Testis (tissue), 3 donors: ENCODE measurements around the gene SEMA3C. TPM values are rescaled to one million over a fixed set of nuclear protein-coding genes. Genes with fewer than 3 reads are reported as not detected.

Experiments used
- DNase-seq: peaks from one replicate; pipeline ENCODE4 v3.0.0-alpha.2; 2019
- H3K27ac ChIP-seq, 2 donors: fragments of 200-600 bp; sonication (generic); one replicate each; pipeline ENCODE4 v1.5.1; 2019
- H3K27me3 ChIP-seq: fragments of 200-600 bp; sonication (generic); one replicate; pipeline ENCODE4 v1.5.1; 2019
- H3K36me3 ChIP-seq: fragments of 200-600 bp; sonication (generic); one replicate; pipeline ENCODE4 v1.5.1; 2017; ENCODE audit warnings: low read depth; ENCODE audit errors: missing control alignments
- H3K4me1 ChIP-seq: fragments of 200-600 bp; sonication (generic); one replicate; pipeline ENCODE4 v1.5.1; 2019
- H3K4me3 ChIP-seq, 2 donors: fragments of 200-600 bp; sonication (generic); one replicate each; pipeline ENCODE4 v1.5.1; 2017 to 2019
- H3K9me3 ChIP-seq: fragments of 200-600 bp; sonication (generic); one replicate; pipeline ENCODE4 v1.5.1; 2017
- POLR2A ChIP-seq: fragments of 450-650 bp; IDR thresholded peaks from one replicate; pipeline ENCODE4 v1.6.1; 2017; ENCODE audit warnings: antibody characterized with exemption, mild to moderate bottlenecking, moderate library complexity
- whole genome bisulfite sequencing, 2 donors: methylation state at CpG; one replicate each; pipeline ENCODE4 v1.1.5; 2018; 5-methylcytosine and 5-hydroxymethylcytosine counted together
- intact Hi-C: fragments of 100-400 bp; cut with DNase I; formaldehyde crosslinking; loops from one replicate; pipeline ENCODE4 v1.15.1; 2023; ENCODE audit warnings: low total_unique reads
- polyA plus RNA-seq: library from polyadenylated mRNA; stranded (reverse); fragments of 350-450 nt; fragmentation: Illumina TruSeq; extraction: RNeasy Lipid Tissue Mini Kit (QIAGEN cat#74804); gene quantifications from one replicate; pipeline ENCODE4 v1.2.3, GENCODE V29; 2014; ENCODE audit warnings: low read depth, low replicate concordance; ENCODE audit not compliant: insufficient read depth
- total RNA-seq, 2 donors: library from RNA; depleted of rRNA; stranded (reverse); fragments of >200 nt; gene quantifications; one replicate each; pipeline ENCODE4 v1.2.3, GENCODE V29; 2016
- TF ChIP-seq, protein P1 (sequence below), 3 experiments: fragments of 450-650 bp in 2 of 3; fragments of 200-600 bp in 1 of 3; sonication (generic) in 1 of 3; IDR thresholded peaks; one replicate each; pipeline ENCODE4 v1.5.1; 2016 to 2019; ENCODE audit warnings: antibody characterized with exemption in 3 of 3, mild to moderate bottlenecking in 2 of 3, moderate library complexity in 1 of 3

Gene SEMA3C
- total and polyA plus RNA-seq, 3 donors from 2014 or later: 23.1 to 113 (median 78.8) TPM

DNA sequence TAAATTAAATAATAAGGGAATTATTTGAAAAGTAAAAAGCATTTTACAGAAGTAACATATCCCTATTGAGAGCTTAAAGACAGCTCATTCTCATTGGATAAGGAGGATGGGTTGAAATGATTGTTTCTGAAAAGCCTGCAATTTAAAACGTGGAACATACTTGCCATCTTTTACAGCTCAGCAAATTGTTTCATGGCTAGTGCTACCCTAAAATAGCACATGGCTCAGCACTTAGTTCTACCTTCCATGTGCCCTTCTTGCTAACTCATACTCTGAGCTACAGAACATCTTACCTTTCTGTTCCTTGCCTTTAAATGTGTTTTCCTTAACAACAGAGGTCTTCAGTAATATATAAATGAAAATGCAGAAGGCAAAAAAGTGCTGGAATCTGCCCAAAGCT, 8.6 kb downstream of the SEMA3C start:
- H3K9me3 ChIP-seq: no peaks in the 10 kb centered on the region
- H3K4me1 ChIP-seq: no peaks in the 10 kb centered on the region
- TF ChIP-seq POLR2A: no peak
- TF ChIP-seq, protein P1, sequence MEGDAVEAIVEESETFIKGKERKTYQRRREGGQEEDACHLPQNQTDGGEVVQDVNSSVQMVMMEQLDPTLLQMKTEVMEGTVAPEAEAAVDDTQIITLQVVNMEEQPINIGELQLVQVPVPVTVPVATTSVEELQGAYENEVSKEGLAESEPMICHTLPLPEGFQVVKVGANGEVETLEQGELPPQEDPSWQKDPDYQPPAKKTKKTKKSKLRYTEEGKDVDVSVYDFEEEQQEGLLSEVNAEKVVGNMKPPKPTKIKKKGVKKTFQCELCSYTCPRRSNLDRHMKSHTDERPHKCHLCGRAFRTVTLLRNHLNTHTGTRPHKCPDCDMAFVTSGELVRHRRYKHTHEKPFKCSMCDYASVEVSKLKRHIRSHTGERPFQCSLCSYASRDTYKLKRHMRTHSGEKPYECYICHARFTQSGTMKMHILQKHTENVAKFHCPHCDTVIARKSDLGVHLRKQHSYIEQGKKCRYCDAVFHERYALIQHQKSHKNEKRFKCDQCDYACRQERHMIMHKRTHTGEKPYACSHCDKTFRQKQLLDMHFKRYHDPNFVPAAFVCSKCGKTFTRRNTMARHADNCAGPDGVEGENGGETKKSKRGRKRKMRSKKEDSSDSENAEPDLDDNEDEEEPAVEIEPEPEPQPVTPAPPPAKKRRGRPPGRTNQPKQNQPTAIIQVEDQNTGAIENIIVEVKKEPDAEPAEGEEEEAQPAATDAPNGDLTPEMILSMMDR (IDR thresholded peaks at IDR 0.05): no peak
- H3K4me3 ChIP-seq: no peak overlapping the region
- intact Hi-C loops: no loop called here
- no peaks in the 10 kb centered on the region for H3K36me3 ChIP-seq
- H3K27me3 ChIP-seq: no peaks in the 10 kb centered on the region
- 73 to 83% methylated on average over 1 of the region's 1 CpG for WGBS, 2 donors
- DNase-seq: no peak
- no peak overlapping the region for H3K27ac ChIP-seq

DNA sequence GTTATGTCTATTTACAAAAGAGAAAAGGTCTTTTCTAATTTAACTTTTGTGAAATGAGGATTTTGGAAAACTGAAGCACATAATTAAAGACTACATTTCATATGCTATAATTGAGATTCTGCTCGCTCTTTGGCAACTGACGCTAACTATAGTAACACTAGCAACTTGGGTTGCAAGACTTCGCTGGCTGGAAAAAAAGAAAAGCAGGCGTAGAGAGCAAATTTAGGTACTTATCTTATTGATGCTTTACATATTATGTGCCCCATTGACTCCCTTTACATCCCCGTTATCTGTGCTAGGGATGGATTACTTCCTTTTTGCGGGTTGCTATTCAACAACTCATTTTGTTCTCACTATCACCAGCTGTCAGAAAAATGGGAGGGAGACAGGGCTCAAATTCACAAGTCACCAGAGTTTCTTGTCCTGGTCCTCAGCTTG, 10.5 kb downstream of the SEMA3C start:
- Histone ChIP-seq H3K4me3 (no peak overlapping the region), H3K27ac (no peak overlapping the region), H3K27me3 (no peaks in the 10 kb centered on the region), H3K9me3 (no peaks in the 10 kb centered on the region), H3K4me1 (no peaks in the 10 kb centered on the region), H3K36me3 (no peaks in the 10 kb centered on the region)
- 88 to 91% methylated on average over 6 of the region's 6 CpGs for WGBS, 2 donors
- no peak for DNase-seq
- intact Hi-C loops: no loop called here
- TF ChIP-seq, protein P1 (IDR thresholded peaks at IDR 0.05): no peak
- no peak for TF ChIP-seq POLR2A

DNA sequence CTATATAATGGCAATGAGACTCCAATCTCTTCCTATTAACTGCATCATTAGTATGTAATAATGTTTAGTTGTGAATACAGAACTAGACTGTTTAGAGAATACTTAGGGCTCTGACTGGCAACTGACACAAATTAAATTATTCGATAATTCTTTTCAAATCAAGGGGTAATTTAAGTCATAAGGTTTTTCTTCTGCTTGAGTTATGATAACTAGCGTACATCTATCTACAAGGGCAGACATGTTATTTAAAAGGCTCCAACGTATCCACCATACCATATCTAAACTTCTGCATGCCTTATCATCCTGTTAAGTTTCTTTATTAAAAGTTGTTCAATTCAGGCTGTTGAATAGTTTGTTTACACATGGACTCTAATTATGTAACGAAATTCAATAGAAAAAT, 11.2 kb downstream of the SEMA3C start:
- no peak overlapping the region for H3K27ac ChIP-seq
- intact Hi-C loops: no loop called here
- no peaks in the 10 kb centered on the region for H3K36me3 ChIP-seq
- no peak for TF ChIP-seq POLR2A
- TF ChIP-seq, protein P1 (IDR thresholded peaks at IDR 0.05): no peak
- DNase-seq: no peak
- H3K4me1 ChIP-seq: no peaks in the 10 kb centered on the region
- 85 to 87% methylated on average over 4 of the region's 4 CpGs for WGBS, 2 donors
- H3K27me3 ChIP-seq: no peaks in the 10 kb centered on the region
- no peaks in the 10 kb centered on the region for H3K9me3 ChIP-seq
- H3K4me3 ChIP-seq: no peak overlapping the region

DNA sequence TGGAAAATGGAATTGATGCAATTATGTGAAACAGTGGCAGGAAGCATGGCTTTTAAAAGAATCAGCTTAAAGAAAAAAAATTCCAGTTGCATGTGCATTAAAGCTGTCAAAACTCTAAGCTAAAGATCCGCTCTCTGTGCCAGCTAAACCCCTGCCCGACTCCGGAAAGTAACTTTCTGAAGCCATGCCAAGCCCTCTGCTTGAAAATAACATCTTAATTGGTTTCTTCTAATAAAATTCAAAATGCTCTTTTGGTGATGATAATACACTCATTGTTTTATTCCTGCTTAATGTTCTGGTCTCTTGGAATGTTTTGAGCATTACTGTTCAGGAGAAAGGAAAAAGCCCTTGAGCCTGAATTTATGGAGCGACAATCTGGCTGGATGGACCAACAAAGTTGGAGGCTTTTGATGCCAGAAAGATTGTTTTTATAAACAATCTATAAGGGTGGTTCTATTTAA, 11.7 kb downstream of the SEMA3C start:
- TF ChIP-seq, protein P1 (IDR thresholded peaks at IDR 0.05): no peak
- no peak for TF ChIP-seq POLR2A
- WGBS, 2 donors: 61 to 62% methylated on average over 4 of the region's 4 CpGs
- Histone ChIP-seq H3K36me3 (no peaks in the 10 kb centered on the region), H3K27ac (no peak overlapping the region), H3K9me3 (no peaks in the 10 kb centered on the region), H3K4me3 (no peak overlapping the region), H3K4me1 (no peaks in the 10 kb centered on the region), H3K27me3 (no peaks in the 10 kb centered on the region)
- intact Hi-C loops: no loop called here
- DNase-seq: no peak

DNA sequence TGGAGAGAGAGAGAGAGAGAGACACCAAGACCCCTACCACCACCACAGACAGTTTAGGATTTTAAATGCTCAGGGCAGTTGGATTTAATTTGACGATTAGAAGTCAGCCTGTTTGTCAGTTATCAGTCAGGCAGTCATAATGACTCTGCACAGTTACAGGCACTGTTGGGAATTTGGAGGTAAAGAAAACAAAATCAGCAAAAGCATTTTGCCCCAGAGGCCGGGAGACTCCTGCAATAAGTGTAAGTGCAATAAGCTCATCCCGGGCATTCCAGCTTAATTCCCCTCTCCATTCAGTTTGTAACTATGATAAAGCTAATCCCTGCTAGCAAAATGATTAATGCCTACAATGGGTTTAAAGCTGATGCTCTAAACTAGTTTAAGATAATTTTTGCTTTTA, 13.5 kb downstream of the SEMA3C start:
- no peaks in the 10 kb centered on the region for H3K36me3 ChIP-seq
- 82 to 90% methylated on average over 3 of the region's 3 CpGs for WGBS, 2 donors
- H3K27ac ChIP-seq: no peak overlapping the region
- no peaks in the 10 kb centered on the region for H3K27me3 ChIP-seq
- H3K4me3 ChIP-seq: no peak overlapping the region
- H3K4me1 ChIP-seq: peaks cover 7% of the 10 kb centered on the region
- intact Hi-C loops: no loop called here
- no peak for TF ChIP-seq POLR2A
- TF ChIP-seq, protein P1 (IDR thresholded peaks at IDR 0.05): no peak
- no peaks in the 10 kb centered on the region for H3K9me3 ChIP-seq
- no peak for DNase-seq
